H1 (cell line): ENCODE measurements around the gene CCDC171.

Source experiments
- BRCA1 ChIP-seq: IDR thresholded peaks from 2 replicates; pipeline ENCODE4 v1.6.1; 2012; ENCODE audit warnings: low read depth, low read length, improper control_type of control experiment
- EGR1 ChIP-seq: IDR thresholded peaks from 2 replicates; pipeline ENCODE4 v1.6.1; 2011; ENCODE audit warnings: low read depth, low read length, borderline replicate concordance
- EP300 ChIP-seq, 2 experiments: IDR thresholded peaks; 1 replicate in 1 of 2; 2 replicates in 1 of 2; pipeline ENCODE4 v1.6.1; 2011 to 2012; ENCODE audit warnings: low read depth in 2 of 2, low read length in 2 of 2, mild to moderate bottlenecking in 2 of 2, borderline replicate concordance in 1 of 2, inconsistent platforms in 1 of 2, moderate library complexity in 1 of 2
- EZH2 ChIP-seq: fragments of 200-600 bp; sonication (generic); IDR thresholded peaks from 2 replicates; pipeline ENCODE4 v1.7.1; 2012; ENCODE audit warnings: low read depth, mild to moderate bottlenecking, moderate library complexity, low read length, inconsistent platforms; ENCODE audit not compliant: severe bottlenecking
- JUND ChIP-seq: IDR thresholded peaks from 2 replicates; pipeline ENCODE4 v1.6.1; 2011; ENCODE audit warnings: mild to moderate bottlenecking, improper control_type of control experiment, low read length
- MAFK ChIP-seq: IDR thresholded peaks from 2 replicates; pipeline ENCODE4 v1.6.1; 2012; ENCODE audit warnings: low read depth, mild to moderate bottlenecking, improper control_type of control experiment, low read length
- POLR2A ChIP-seq, 2 experiments: IDR thresholded peaks; 1 replicate in 1 of 2; 2 replicates in 1 of 2; pipeline ENCODE4 v1.6.1; 2011; ENCODE audit warnings: low read depth in 2 of 2, low read length in 2 of 2, mild to moderate bottlenecking in 2 of 2; ENCODE audit errors: control extremely low read depth in 1 of 2
- SUZ12 ChIP-seq: fragments of 200-600 bp; sonication (generic); IDR thresholded peaks from 2 replicates; pipeline ENCODE4 v1.6.1; 2012; ENCODE audit warnings: mild to moderate bottlenecking, inconsistent platforms, low read length, moderate library complexity, mixed read lengths
- YY1 ChIP-seq: IDR thresholded peaks from 2 replicates; pipeline ENCODE4 v1.6.1; 2011; ENCODE audit warnings: low read depth, mild to moderate bottlenecking, low read length
- ZNF274 ChIP-seq: IDR thresholded peaks from 2 replicates; pipeline ENCODE4 v1.7.0; 2012; ENCODE audit warnings: low read length, borderline replicate concordance; ENCODE audit errors: extremely low read depth
- TF ChIP-seq, protein P1 (sequence below), 3 experiments: IDR thresholded peaks; 1 replicate in 2 of 3; 2 replicates in 1 of 3; pipeline versions ENCODE4 v1.5.1 to v1.6.1; 2011; ENCODE audit warnings: low read length in 3 of 3, mild to moderate bottlenecking in 3 of 3, inconsistent platforms in 2 of 3, low read depth in 1 of 3, moderate library complexity in 1 of 3; ENCODE audit not compliant: insufficient read depth in 1 of 3; ENCODE audit errors: control extremely low read depth in 1 of 3
- TF ChIP-seq, protein P2 (sequence below): IDR thresholded peaks from 2 replicates; pipeline ENCODE4 v1.6.1; 2012; ENCODE audit warnings: inconsistent platforms
- TF ChIP-seq, protein P3 (sequence below): IDR thresholded peaks from 2 replicates; pipeline ENCODE4 v1.6.1; 2012; ENCODE audit warnings: low read length, inconsistent platforms

DNA sequence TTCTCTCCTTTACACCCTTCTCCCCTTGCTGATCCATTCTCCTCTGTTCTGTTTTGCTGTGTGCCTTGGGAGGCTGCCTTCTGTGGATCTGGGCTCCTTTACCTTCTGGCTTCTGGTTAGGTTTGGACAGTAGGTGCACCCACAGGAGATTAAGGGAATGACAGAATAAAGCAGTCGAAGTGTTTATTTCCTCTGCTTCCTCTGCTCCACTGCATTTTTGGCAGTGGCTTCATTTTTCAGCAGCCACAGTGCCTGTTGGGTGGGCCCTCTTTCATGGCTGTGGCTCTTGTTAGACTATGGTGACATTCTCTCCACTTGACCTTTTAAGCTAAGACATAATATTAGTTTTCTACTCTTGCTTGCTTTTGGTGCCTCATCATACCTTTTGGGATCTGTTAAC, 144.1 kb downstream of the CCDC171 start:
- TF ChIP-seq, protein P1, sequence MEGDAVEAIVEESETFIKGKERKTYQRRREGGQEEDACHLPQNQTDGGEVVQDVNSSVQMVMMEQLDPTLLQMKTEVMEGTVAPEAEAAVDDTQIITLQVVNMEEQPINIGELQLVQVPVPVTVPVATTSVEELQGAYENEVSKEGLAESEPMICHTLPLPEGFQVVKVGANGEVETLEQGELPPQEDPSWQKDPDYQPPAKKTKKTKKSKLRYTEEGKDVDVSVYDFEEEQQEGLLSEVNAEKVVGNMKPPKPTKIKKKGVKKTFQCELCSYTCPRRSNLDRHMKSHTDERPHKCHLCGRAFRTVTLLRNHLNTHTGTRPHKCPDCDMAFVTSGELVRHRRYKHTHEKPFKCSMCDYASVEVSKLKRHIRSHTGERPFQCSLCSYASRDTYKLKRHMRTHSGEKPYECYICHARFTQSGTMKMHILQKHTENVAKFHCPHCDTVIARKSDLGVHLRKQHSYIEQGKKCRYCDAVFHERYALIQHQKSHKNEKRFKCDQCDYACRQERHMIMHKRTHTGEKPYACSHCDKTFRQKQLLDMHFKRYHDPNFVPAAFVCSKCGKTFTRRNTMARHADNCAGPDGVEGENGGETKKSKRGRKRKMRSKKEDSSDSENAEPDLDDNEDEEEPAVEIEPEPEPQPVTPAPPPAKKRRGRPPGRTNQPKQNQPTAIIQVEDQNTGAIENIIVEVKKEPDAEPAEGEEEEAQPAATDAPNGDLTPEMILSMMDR (IDR thresholded peaks at IDR 0.05; ENCODE audit: control extremely low read depth in 1 of 3, insufficient read depth in 1 of 3, low read depth in 1 of 3, low read length in 3 of 3), result peak in 1 of 3 experiments; percentile 11; a peak in 1 of 4 replicates
- TF ChIP-seq EP300 (IDR thresholded peaks at IDR 0.05; ENCODE audit: borderline replicate concordance in 1 of 2, low read depth in 2 of 2, low read length in 2 of 2) (no peak), ZNF274 (no peak), MAFK (no peak), EZH2 (no peak), YY1 (no peak), JUND (no peak), SUZ12 (no peak), BRCA1 (no peak), POLR2A (IDR thresholded peaks at IDR 0.05; ENCODE audit: control extremely low read depth in 1 of 2, low read depth in 2 of 2, low read length in 2 of 2) (no peak), EGR1 (no peak)
- TF ChIP-seq, protein P2, sequence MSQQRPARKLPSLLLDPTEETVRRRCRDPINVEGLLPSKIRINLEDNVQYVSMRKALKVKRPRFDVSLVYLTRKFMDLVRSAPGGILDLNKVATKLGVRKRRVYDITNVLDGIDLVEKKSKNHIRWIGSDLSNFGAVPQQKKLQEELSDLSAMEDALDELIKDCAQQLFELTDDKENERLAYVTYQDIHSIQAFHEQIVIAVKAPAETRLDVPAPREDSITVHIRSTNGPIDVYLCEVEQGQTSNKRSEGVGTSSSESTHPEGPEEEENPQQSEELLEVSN, result no peak
- TF ChIP-seq, protein P3, sequence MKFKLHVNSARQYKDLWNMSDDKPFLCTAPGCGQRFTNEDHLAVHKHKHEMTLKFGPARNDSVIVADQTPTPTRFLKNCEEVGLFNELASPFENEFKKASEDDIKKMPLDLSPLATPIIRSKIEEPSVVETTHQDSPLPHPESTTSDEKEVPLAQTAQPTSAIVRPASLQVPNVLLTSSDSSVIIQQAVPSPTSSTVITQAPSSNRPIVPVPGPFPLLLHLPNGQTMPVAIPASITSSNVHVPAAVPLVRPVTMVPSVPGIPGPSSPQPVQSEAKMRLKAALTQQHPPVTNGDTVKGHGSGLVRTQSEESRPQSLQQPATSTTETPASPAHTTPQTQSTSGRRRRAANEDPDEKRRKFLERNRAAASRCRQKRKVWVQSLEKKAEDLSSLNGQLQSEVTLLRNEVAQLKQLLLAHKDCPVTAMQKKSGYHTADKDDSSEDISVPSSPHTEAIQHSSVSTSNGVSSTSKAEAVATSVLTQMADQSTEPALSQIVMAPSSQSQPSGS, result no peak
